GM19240 (cell line): Measurements from ENCODE around the gene NADSYN1.
"Not testable (repeated sequence)": the region's sequence is repeated elsewhere in the genome, so short reads cannot be mapped to it uniquely, and the experiment has no call there.

ENCODE experiments used
- DNase-seq: peaks from one replicate; pipeline ENCODE4 v3.0.0; 2011; ENCODE audit warnings: low spot score; ENCODE audit not compliant: insufficient read length

NADSYN1 gene

DNA sequence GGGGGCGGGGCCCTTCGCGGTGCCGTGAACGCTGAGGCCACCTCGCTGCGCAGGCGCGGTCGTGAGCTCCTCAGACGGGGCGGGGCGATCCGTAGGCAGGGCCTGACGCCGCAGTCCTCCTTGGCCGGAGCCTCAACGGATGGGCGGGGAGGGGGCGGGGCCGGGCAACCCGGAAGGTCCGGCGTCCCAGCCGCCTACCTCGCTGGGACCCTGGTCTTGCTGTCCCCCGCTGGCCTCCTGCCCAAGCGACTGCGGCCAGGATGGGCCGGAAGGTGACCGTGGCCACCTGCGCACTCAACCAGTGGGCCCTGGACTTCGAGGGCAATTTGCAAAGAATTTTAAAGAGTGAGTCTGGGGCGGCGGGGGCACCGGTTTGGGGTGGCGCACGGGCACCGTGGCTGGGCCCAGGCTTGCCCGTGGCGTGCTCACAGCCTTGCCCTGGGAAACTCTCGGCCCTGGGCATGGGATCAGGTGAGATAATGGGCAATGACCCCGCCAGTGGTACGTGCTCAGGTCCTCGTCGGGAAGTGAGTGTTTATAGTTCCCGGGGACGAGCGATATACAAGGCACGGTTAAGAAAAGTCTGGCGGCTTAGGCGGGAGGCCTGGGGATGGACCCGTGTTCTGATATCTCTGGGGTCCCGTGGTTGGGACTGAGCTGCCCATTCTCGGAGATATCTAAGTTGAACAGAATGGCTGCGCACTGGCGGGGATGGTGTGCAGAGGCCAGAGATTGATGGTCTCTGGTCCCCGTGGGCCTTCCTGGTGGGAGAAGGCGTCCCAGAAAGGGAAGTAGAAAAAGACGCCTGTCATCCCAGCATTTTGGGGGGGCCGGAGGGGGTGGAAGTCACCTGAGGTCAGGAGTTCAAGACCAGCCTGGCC lies at the start of gene NADSYN1:
NADSYN1 (plus strand) TSS at position 167 of the 881 bp plus-strand sequence; CDS start at position 261, 94 bp downstream.
- DNase-seq: peak; percentile 96

DNA sequence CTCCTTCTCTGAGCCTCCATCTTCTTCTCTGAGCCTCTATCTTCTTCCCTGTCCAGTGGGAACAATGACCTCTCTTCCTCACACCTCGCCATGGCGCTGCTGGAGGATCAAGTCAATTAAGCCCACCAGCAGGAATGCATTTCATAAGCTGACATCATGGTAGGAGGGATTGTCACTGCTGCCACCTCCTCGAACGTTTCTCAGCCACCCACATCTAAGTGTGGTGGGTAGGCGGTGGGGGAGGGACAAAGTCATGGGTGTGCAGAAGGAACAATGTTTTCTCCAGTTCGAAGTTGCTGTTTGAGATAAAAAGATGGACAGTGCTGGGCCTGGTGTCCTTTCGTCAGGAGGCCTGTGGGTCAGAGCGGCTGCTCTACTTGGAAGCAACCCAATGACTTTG lies 48.8 kb upstream of the NADSYN1 start:
- DNase-seq: no peak

DNA sequence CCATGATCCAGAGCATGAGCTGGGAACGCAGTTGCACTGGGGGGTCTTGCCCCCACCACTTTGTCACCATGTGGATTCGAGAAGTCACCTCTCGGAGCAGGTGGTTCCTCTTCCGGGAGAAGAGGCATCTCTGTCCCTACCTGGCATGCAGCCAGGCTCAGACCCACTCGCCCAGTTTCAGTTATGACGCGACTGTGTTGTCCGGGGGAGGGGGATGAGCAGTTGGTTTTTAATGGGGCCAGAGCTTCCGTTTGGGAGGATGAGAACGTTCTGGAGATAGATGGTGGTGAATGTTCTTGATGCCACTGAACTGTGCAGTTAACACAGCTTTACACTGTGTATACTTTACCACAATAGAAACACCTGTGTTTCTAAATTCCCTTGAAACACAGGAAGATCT lies 46.3 kb upstream of the NADSYN1 start:
- DNase-seq: no peak

DNA sequence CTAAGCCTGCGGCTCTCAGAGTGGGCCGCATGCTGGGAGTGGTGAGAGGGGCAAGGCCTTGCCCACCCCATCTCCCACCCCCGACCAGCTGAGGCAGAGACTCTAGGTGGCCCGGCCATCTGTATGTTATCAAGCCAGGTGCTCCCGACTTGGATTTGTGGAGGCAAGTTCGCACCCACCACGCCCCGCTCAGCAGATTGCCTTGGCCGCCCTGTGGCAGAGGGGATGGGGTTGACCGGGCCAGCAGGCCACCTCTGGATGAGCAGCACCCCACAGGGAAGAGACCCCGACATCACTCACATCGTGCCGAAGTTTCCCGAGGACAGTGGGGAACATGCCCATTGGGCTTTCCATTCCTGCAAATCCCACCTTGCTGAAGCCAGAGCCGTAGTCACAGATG lies 45.6 kb upstream of the NADSYN1 start:
- no peak for DNase-seq

DNA sequence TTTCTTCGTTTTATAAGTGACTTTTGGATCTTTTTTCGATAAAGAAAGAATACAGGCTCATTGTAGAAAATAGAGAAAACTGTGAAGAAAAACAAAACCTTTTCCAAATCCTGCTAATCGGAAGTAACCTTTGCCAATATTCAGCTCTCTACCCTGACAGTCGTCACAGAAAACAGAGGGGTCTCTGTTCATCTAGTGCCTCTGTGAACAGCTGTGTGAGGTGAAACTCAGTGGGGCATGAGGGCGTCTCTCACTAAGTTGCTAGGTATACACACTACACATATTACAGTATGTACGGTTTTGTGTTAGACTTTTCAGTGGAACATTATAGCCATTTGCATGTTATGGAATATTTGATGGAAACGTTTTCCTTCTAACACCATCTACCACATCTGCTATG lies 44.2 kb upstream of the NADSYN1 start:
- DNase-seq: no peak

DNA sequence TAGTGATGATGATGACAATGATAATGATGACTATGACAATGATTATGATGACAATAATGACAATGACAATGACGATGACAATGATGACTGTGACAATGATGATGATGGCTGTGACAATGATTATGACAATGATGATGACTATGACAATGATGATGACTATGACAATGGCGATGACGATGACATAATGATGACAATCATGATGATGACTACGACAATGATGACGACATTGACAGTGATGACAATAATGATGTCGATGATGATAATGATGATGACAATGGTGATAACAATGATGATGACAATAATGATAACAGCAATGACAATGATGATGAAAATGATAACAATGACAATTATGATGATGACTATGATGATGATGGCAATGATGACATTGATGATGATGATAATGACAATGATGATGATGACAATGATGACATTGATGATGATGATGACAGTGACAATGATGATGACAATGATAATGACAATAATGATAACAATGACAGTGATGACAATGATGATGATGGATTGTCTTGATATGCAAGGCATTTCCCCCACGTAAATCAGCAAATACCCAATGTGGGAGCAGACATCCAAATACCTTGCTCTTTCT lies 42.5 kb upstream of the NADSYN1 start:
- DNase-seq: no peak

DNA sequence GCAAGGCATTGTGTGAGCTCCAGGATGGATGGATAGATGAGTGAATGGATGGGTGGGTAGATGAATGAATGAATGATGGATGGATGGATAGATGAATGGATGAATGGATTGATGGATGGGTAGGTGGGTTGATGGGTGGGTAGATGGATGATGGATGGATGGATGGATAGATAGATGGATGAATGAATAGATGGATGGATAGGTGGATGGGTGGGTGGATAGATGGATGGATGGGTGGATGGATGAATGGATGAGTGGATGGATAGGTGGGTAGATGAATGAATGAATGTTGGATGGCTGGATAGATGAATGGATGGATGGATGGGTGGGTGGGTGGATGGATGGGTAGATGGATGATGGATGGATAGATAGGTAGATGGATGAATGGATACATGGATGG lies 38.4 kb upstream of the NADSYN1 start:
- DNase-seq: no peak

DNA sequence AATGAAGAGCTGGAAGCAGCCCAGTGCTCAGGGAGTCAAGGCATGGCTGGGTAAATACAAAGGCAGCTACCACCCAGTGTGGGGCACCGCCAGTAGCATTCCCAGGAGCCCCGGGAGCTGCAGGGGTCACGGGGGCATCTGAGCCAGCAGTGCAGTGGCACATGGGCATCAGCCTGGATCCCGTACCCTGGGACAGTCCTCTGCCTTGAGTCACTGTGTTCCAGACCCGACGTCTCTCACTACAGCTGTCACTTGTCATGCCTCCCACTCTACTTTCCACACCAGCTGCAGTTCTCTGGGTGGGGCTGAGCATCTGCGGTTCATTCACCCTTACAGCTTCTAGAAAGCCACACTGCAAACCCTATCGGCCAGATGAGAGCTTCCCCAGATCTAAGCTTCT lies 34.4 kb upstream of the NADSYN1 start:
- DNase-seq: peak; percentile 41

DNA sequence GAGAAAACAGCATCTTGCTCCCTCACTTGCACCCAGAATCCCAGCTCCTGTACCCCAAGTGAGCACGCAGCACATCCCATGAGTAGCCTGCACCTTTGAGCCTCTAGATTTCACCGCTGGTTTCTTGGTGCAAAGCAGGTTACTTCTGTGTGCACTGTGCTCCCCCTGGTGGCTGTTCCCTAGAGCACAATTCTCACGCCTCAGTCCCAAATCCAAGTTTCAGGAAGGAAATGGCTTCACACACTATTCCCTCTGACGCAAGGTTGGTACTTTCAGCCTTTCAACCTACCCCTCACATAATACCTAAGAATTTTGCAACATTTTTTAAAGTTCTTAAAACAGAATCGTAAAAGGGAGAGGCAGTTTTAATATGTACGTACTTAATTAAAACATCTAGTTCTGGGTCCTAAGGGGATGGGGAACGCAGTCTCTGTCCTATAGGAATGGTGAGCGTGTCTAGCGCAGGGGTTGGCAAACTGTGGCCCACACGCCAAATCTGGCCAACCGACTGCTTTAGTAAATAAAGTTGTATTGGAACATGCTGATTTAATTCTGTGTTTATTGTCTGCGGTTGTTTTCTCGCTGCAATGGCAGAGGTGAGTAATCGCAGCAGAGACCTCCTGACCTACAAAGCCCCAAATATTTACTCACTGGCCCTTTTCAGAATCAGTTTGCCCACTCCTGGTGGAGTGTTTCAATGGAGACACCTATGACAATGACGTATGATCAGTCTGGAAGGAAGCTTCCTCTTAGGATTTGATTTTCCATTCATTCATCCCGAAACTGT lies 32.4 kb upstream of the NADSYN1 start:
- peak; percentile 23 for DNase-seq

DNA sequence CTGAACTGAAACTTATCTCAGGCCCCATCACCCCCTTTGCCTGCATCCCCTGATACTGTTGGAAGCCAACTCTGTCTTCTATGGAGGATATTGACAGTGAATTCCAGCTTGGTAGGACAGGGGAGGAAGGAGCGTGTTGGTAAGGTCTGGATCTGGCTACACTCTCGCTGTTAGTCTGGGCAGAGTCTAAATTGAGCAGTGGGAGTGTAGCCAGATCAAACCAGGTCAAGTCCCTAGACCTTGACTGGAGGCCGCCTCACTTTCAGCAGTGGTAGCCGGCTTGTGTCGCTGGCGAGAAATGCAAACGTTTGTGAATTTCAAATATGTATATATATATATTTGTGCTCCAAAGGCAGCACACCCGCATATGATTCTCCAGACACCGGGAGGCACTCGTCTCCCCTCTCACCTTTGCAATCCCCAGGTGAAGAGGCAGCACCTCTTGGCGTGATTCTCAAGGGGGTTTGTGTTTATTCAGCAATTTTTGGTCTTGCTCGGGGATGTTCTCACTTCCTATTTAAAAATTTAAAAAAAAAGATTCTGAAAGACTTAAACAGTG lies 31.5 kb upstream of the NADSYN1 start:
- no peak for DNase-seq

DNA sequence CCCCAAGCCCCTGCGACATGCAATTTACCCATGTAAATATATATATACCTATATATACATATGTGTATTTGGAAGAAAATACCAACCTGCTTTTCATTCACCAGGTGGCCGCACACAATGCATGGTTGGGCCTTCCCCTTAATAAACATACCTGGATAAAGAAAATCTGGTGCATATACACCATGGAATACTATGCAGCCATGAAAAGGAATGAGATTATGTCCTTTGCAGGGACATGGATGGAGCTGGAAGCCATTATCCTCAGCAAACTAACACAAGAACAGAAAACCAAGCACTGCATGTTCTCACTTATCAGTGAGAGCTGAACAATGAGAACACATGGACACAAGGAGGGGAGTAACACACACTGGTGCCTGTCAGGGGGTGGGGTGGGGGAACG lies 30.7 kb upstream of the NADSYN1 start:
- DNase-seq: not testable (repeated sequence)

DNA sequence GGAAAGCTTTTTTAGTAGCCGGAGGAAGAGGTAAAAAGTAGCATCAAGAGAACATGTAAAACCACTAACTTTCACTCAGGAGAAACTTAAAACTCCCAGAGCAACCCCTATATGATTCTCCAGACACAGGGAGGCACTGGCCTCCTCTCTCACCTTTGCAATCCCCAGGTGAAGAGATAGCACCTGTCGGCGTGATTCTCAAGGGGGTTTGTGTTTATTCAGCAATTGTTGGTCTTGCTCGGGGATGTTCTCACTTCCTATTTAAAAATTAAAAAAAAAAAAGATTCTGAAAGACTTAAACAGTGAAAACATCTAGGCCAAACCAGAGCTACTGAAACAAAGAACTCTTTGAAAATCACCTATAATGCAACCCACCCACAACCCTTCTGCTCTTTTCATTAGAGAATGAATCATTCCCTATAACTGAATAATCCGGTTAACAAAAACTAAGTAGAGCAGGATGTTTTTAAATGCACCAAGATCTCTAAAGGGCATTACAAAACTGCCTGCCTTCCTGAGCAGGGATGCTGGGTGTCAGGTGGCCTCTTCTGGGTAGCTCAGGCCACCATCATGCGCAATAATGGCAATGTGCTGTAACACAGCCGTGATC lies 29.7 kb upstream of the NADSYN1 start:
- no peak for DNase-seq

DNA sequence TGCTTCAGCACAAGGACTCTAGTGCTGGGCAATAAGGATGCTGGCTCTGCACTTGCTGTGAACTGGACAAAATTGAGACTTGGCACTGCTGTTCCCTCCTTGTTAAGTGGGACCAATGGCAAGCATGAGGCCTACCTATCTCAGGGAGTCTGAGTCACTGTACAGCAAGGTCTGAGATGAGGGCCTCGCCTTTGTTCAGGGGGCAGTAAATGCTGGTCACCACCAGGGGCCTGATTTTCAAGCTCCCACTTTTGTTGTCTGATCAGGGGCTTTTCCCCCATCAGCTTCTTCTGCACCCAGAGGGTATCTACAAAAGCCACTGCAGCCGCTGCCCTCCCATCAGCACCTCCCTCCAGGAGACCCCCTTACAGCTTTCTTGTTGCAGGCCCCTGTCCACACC lies 27.6 kb upstream of the NADSYN1 start:
- DNase-seq: no peak

DNA sequence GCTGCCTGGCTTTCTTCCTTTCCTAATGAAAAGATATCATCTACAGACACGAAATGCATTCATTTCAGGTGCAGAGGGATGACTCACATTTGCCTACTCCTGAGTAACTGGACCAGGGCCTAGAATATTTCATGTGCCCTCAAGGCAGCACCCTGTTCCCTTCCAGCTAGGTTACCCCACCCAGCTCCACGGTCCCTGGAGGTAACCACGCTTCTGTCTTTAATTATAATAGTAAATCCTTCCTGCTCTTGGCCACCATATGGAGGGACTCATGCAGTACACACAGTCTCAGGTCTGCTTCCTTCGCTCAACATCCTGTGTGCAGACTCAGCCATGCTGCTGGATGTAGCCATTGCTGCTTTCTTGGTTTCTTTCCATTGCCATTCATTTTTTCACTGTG lies 27.1 kb upstream of the NADSYN1 start:
- no peak for DNase-seq

DNA sequence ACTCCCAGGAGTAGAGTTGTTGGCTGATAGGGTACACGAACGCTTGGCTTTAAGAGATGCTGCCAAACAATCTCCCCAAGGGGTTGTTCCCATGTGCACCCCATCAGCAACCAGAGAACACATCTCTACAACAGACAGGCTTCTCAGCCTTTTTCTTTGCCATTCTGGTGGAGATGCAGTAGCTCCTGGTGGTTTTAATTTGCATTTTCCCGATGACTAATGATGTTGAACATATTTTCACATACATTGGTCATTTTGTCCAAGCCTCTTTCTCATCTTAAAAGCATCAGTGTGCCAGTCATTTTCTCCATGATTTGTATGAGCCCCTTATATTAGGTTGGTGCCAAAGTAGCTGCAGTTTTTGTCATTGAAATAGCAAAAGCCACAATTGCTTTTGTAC lies 26.6 kb upstream of the NADSYN1 start:
- DNase-seq: no peak

DNA sequence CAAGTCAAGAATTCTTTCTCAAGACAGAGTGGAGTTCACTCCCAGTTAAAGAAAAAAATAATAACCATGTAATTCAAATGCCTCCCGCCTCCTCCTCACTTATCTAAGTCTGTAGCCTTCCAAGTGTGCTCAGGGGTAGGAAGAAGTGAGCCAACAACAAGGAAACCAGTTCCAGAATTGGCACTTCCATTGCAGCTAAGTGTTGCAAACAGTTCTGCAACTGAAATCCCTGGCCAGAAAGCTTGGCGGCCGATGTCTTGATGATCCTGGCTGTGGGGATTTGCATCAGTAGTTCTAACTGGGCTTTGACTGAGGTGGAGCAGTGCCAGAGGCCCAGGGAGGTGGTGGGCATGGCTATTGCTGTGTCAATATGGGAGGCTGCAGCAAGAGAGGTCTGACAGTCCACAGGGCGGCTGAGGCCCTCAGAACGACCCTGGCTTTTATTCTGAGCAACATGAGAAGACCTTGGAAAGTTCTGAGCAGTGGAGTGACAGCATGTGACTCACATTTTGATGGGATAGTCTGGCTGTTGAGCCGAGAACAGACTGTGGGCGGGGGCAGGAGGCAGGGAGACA lies 24.1 kb upstream of the NADSYN1 start:
- no peak for DNase-seq

DNA sequence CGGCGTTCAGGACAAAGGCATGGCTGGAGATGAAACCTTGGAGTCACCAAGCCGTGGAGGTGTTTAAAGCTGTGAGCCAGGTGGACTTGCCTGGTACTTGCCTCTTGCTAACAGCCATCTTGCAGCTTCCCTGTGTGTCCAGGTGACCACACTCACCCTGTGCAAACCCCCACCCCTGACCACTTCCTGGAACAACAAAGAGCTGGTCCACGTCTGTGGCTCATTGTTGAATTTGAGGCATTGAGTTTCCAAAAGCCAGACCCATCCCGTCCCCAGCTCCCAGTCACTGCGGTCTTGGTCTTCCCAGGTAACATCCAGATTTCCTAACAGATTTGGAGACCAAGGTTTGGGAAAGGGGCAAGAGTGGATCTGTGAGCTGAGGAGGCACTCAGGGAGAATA lies 23.3 kb upstream of the NADSYN1 start:
- DNase-seq: no peak

DNA sequence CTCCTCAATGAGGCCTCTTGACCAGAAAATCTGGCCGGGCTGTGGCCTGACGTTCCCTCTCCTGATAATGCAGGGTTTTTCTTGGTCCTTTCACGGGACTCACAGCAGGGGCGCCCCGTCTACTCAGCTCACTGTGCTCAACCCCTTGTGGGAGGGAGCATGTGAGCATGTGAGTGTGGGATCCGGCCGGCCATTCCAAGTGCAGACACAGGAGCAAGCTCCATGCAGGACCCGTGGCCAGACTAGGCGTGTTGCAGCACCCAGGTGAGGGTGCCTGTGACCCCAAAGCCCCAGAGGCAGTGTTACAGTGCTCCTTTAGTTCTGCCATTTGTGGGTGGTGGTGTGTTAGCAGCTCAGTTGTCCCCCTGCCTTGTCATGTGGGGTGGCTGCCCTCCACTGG lies 22.8 kb upstream of the NADSYN1 start:
- DNase-seq: no peak

DNA sequence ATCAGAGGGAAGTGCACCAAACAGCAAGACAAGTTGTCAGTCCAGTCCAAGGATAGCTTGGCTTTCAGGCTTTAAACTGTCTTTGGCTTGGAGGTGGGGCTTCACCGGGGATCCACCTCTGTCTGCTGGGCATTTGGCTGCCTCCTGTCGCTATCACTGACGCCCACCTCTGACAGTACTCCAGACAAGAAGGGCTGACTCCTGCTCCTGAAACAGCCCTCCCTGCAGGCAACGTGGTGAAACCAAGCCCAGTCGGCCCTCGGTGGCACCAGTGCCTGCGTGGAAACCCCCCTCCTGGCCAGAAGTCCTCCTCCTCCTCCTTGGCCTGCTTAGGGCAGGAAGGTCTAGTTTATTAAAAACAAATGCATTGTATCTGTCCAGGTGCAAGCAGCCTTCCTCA lies 21.7 kb upstream of the NADSYN1 start:
- DNase-seq: no peak

DNA sequence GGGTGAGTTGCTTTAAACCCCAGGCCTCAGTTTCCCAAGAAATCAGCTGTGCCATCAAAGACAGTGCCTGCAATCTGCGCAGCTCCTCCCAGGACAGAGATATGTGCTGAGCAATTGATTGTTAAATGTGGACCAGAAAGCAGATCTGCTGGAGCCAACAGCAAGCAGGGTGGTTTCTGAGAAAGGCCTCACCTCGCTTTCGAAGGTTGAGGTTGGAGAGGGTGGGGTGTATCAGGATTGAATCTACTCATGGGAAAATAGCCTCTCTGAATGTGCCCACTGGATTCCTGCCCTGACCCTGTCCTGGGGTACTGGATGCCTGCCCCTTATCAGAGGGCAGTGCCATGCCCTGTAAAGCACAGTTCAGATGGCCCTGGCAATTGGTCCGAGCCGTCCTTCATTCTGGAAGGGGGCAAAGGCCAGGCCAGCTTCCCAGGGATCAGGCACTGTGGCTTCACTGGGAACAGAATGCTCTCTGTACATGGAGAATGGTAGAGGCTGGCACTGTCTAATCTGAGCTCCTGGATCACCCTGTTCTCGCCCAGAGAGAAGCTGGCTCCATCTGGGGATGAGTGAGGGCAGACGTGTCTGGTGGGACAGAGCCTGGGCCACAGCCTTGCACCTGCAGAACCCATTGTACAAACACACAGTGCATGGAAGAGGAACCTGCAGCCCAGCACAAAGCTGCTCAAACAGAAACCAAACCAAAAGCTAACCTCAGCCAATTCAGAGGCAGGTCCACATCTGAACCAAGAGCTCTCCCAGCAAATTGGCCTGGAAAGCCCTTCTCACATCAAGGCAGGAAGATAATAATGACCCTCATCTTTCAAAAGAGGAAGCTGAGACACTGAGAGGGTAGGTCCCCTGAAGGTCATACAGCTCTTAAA lies 20.0 kb upstream of the NADSYN1 start:
- DNase-seq: no peak
